Measurements from ENCODE around the gene ITPR1. TPM values are rescaled to one million over a fixed set of nuclear protein-coding genes. Genes with fewer than 3 reads are reported as not detected.

Gene ITPR1
- total RNA-seq, 1 experiment from 2014 or later = 13.8 TPM

GRCh38 chr3:4474683-4475490, 18.3 kb upstream of the ITPR1 start:
- in situ Hi-C loops (cut with HindIII; ENCODE audit: low pct_unique_long_range_greater_than_20kb, low sequenced_read_pairs) = no loop called here

DNA sequence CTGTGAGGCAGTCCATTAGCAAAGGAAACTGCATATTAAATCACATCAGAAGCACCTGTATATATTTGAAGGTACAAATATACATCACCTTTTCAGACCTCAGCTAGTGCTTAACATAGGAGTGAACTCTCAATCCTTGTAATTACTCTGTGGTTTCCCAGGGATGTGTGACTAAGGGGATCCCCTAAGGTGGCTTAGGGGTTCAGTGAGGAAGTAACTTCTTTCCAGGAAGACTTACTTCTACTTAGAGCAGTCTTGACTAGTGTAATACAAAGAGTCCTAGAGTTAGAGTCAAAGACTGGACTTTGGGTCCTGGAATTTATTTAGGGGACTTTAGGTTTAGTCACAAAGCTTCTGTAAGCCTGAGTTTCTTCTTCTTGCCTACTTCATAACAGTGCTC, 17.3 kb upstream of the ITPR1 start:
- DNase-seq (ENCODE audit: low read depth) = no peak
- in situ Hi-C loops (cut with HindIII; ENCODE audit: low pct_unique_long_range_greater_than_20kb, low sequenced_read_pairs) = no loop called here

More at GRCh38 chr3:4474683-4475490, 18.3 kb upstream of the ITPR1 start:
- peak; percentile 83 for DNase-seq (ENCODE audit: low read depth)

DNA sequence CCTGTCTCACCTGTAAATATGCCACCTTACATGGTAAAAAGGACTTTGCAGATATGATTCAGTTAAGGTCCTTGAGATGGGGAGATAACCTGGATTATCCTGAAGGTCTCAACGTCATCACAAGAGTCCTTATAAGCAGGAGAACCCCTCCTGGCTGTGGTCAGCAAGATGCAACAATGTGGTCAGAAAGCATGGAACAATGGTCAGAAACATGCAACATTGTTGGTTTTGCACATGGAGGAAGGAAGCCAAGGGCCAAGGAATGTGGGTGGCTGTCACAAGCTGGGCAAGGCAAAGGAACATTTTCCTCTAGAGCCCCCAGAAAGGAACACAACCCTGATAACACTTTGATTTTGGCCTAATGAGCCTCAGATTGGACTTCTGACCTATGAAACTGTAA, 16.7 kb upstream of the ITPR1 start:
- in situ Hi-C loops (cut with HindIII; ENCODE audit: low pct_unique_long_range_greater_than_20kb, low sequenced_read_pairs) = no loop called here
- DNase-seq (ENCODE audit: low read depth) = no peak

- in situ Hi-C loops (cut with HindIII; ENCODE audit: low pct_unique_long_range_greater_than_20kb, low sequenced_read_pairs) = no loop called here
- DNase-seq (ENCODE audit: low read depth) = no peak
Measured at GRCh38 chr3:4478261-4478660, 14.9 kb upstream of the ITPR1 start.

GRCh38 chr3:4491855-4492207, 1.3 kb upstream of the ITPR1 start:
- DNase-seq (ENCODE audit: low read depth) = no peak
- in situ Hi-C loops (cut with HindIII; ENCODE audit: low pct_unique_long_range_greater_than_20kb, low sequenced_read_pairs) = no loop called here

GRCh38 chr3:4492208-4493013, 737 bp upstream of the ITPR1 start:
- in situ Hi-C loops (cut with HindIII; ENCODE audit: low pct_unique_long_range_greater_than_20kb, low sequenced_read_pairs) = no loop called here
- peak; percentile 31 for DNase-seq (ENCODE audit: low read depth)

- DNase-seq (ENCODE audit: low read depth) = no peak
Measured at GRCh38 chr3:4493941-4494894, 1.1 kb downstream of the ITPR1 start.

DNA sequence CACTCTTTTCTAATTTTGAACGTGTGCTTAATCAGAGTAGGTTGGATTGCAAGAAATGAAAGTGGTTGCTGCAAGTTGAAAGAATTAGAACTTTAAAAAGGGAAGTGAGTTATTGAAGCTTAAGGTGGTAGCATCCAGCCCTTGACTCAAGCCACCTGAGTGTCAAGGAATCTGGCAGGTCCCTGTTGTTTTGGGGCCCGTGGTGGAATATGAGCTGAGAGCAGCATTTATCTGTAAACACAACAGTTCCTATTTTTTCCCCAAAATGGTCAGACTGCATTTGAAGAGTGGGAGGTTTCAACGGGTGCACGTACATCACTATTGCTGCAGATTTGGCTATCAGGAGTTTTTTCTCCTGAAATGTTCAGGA, 1.7 kb downstream of the ITPR1 start:
- in situ Hi-C loops (cut with HindIII; ENCODE audit: low pct_unique_long_range_greater_than_20kb, low sequenced_read_pairs) = no loop called here
- no peak for DNase-seq (ENCODE audit: low read depth)

More at GRCh38 chr3:4493941-4494894, 1.1 kb downstream of the ITPR1 start:
- in situ Hi-C loops (cut with HindIII; ENCODE audit: low pct_unique_long_range_greater_than_20kb, low sequenced_read_pairs) = no loop called here

GRCh38 chr3:4495294-4496086, 2.3 kb downstream of the ITPR1 start:
- in situ Hi-C loops (cut with HindIII; ENCODE audit: low pct_unique_long_range_greater_than_20kb, low sequenced_read_pairs) = no loop called here
- DNase-seq (ENCODE audit: low read depth) = no peak

GRCh38 chr3:4496087-4496452, 2.9 kb downstream of the ITPR1 start:
- in situ Hi-C loops (cut with HindIII; ENCODE audit: low pct_unique_long_range_greater_than_20kb, low sequenced_read_pairs) = no loop called here
- no peak for DNase-seq (ENCODE audit: low read depth)

GRCh38 chr3:4497005-4497692, 4.0 kb downstream of the ITPR1 start:
- no peak for DNase-seq (ENCODE audit: low read depth)
- in situ Hi-C loops (cut with HindIII; ENCODE audit: low pct_unique_long_range_greater_than_20kb, low sequenced_read_pairs) = no loop called here

- in situ Hi-C loops (cut with HindIII; ENCODE audit: low pct_unique_long_range_greater_than_20kb, low sequenced_read_pairs) = no loop called here
- DNase-seq (ENCODE audit: low read depth) = no peak
Measured at GRCh38 chr3:4497843-4498324, 4.7 kb downstream of the ITPR1 start.

DNA sequence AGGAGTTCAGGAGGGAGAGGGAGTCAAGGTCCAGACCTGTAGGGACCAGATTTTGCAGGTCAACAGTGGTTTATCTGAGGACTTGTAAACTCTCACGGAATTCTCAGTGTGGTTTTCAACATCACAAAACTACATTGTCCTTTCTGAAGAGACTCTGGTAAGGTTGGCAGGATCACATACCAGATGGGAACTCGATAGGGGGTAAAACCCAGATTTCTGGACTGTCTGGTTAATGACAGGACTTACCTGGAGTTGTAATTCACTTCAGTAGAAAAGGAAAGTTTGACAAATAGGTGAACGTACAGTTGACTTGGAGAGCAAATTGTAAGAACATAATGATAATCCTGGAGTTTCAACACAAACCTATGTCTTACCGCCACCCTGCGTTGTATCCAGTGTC, 5.3 kb downstream of the ITPR1 start:
- DNase-seq (ENCODE audit: low read depth) = no peak
- in situ Hi-C loops (cut with HindIII; ENCODE audit: low pct_unique_long_range_greater_than_20kb, low sequenced_read_pairs) = no loop called here

DNA sequence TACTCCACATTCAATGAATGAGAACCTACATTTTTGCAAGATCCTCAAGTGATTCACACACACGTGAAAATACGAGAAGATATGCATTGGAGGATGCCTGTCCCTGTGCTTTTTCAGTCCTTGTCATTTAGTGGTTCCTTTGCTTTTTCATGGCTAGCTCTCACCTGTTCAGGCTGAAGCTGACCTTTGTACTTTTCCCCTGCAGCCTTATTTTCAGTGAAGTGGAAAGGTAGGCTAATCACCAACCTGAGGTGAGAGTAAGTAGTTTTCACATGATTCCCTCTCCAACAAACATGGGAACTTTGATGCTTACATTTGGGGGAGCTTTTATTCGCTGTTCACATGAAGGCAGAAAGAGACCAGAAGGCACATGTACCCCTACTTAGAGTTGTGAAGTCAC, 8.3 kb downstream of the ITPR1 start:
- in situ Hi-C loops (cut with HindIII; ENCODE audit: low pct_unique_long_range_greater_than_20kb, low sequenced_read_pairs) = no loop called here

GRCh38 chr3:4501927-4502326, 8.8 kb downstream of the ITPR1 start:
- in situ Hi-C loops (cut with HindIII; ENCODE audit: low pct_unique_long_range_greater_than_20kb, low sequenced_read_pairs) = no loop called here
- no peak for DNase-seq (ENCODE audit: low read depth)

More for the DNA sequence above, 8.3 kb downstream of the ITPR1 start:
- DNase-seq (ENCODE audit: low read depth) = no peak

GRCh38 chr3:4503050-4503449, 9.9 kb downstream of the ITPR1 start:
- no peak for DNase-seq (ENCODE audit: low read depth)
- in situ Hi-C loops (cut with HindIII; ENCODE audit: low pct_unique_long_range_greater_than_20kb, low sequenced_read_pairs) = no loop called here

Measured in Caki2 (cell line).